ENCODE data around the gene FGFBP3. TPM values are rescaled to one million over a fixed set of nuclear protein-coding genes. Genes with fewer than 3 reads are reported as not detected.

FGFBP3 gene
- total RNA-seq, 1 donor from 2014 or later: 0.77 TPM

- DNase-seq (no peak), ATAC-seq (no peak)
- Histone ChIP-seq H3K4me3 (no peak overlapping the region), H3K9me3 (no peaks in the 10 kb centered on the region), H3K36me3 (no peaks in the 10 kb centered on the region), H3K27ac (no peak overlapping the region), H3K4me1 (peaks cover 15% of the 10 kb centered on the region), H3K27me3 (ENCODE audit: low read depth) (no peaks in the 10 kb centered on the region)
- TF ChIP-seq CTCF (IDR thresholded peaks at IDR 0.05): no peak
- intact Hi-C loops (cut with DNase I): no loop called here
These were observed 29.0 kb downstream of the FGFBP3 start for GRCh38 chr10:91880310-91880709.

GRCh38 chr10:91879515-91880170 is 29.6 kb downstream of the FGFBP3 start:
- no peak for TF ChIP-seq CTCF (IDR thresholded peaks at IDR 0.05)

GRCh38 chr10:91875779-91876178 is 33.5 kb downstream of the FGFBP3 start:
- intact Hi-C loops (cut with DNase I): no loop called here
- DNase-seq: no peak
- Histone ChIP-seq H3K36me3 (no peaks in the 10 kb centered on the region), H3K27ac (no peak overlapping the region), H3K9me3 (no peaks in the 10 kb centered on the region), H3K4me3 (no peak overlapping the region), H3K4me1 (no peaks in the 10 kb centered on the region), H3K27me3 (ENCODE audit: low read depth) (no peaks in the 10 kb centered on the region)
- no peak for TF ChIP-seq CTCF (IDR thresholded peaks at IDR 0.05)
- ATAC-seq: no peak

More at GRCh38 chr10:91879515-91880170, 29.6 kb downstream of the FGFBP3 start:
- no peaks in the 10 kb centered on the region for H3K36me3 ChIP-seq
- no peak overlapping the region for H3K4me3 ChIP-seq
- peaks cover 15% of the 10 kb centered on the region for H3K4me1 ChIP-seq
- ATAC-seq: no peak
- DNase-seq: no peak
- H3K9me3 ChIP-seq: no peaks in the 10 kb centered on the region
- H3K27me3 ChIP-seq (ENCODE audit: low read depth): no peaks in the 10 kb centered on the region
- intact Hi-C loops (cut with DNase I): no loop called here
- H3K27ac ChIP-seq: no peak overlapping the region

GRCh38 chr10:91875156-91875555 is 34.1 kb downstream of the FGFBP3 start:
- intact Hi-C loops (cut with DNase I): no loop called here

GRCh38 chr10:91865562-91866081 is 43.7 kb downstream of the FGFBP3 start:
- TF ChIP-seq CTCF (IDR thresholded peaks at IDR 0.05): no peak
- ATAC-seq (no peak), DNase-seq (no peak)
- Histone ChIP-seq H3K36me3 (peaks cover 56% of the 10 kb centered on the region), H3K27ac (no peak overlapping the region), H3K9me3 (no peaks in the 10 kb centered on the region), H3K4me3 (no peak overlapping the region), H3K4me1 (no peaks in the 10 kb centered on the region), H3K27me3 (ENCODE audit: low read depth) (no peaks in the 10 kb centered on the region)
- intact Hi-C loops (cut with DNase I): no loop called here

More at GRCh38 chr10:91875156-91875555, 34.1 kb downstream of the FGFBP3 start:
- no peaks in the 10 kb centered on the region for H3K27me3 ChIP-seq (ENCODE audit: low read depth)
- H3K36me3 ChIP-seq: no peaks in the 10 kb centered on the region
- H3K4me1 ChIP-seq: no peaks in the 10 kb centered on the region
- no peak overlapping the region for H3K4me3 ChIP-seq
- H3K9me3 ChIP-seq: no peaks in the 10 kb centered on the region
- no peak overlapping the region for H3K27ac ChIP-seq
- no peak for DNase-seq
- no peak for TF ChIP-seq CTCF (IDR thresholded peaks at IDR 0.05)
- no peak for ATAC-seq
